HUDEP-2 (cell line): ENCODE results near the gene CMSS1.

Experiments used
- DNase-seq, 76 experiments: peaks; one replicate each; lab custom pipeline; 2025; ENCODE audit not compliant: unreplicated experiment in 76 of 76; lab: John Stamatoyannopoulos, UW

The CMSS1 gene

GRCh38 chr3:100010087-100010417 lies 192.4 kb downstream of the CMSS1 start:
- no peak for DNase-seq

GRCh38 chr3:100018806-100019205 lies 201.1 kb downstream of the CMSS1 start:
- DNase-seq = no peak

- no peak for DNase-seq
These were observed 202.1 kb downstream of the CMSS1 start for GRCh38 chr3:100019719-100020118.

- DNase-seq = no peak
These were observed 203.4 kb downstream of the CMSS1 start for GRCh38 chr3:100020876-100021644.

GRCh38 chr3:100022506-100022905 lies 204.8 kb downstream of the CMSS1 start:
- no peak for DNase-seq

GRCh38 chr3:100023150-100023549 lies 205.5 kb downstream of the CMSS1 start:
- DNase-seq = no peak

- no peak for DNase-seq
These were observed 205.9 kb downstream of the CMSS1 start for GRCh38 chr3:100023595-100023994.

- DNase-seq = no peak
These were observed 207.1 kb downstream of the CMSS1 start for GRCh38 chr3:100024520-100025303.

- DNase-seq = no peak
These were observed 209.7 kb downstream of the CMSS1 start for GRCh38 chr3:100027321-100027720.

GRCh38 chr3:100029052-100029451 lies 211.4 kb downstream of the CMSS1 start:
- DNase-seq = no peak

- peak in 24 of 76 experiments; percentile 4 to 72 (median 33) for DNase-seq
These were observed 212.0 kb downstream of the CMSS1 start for GRCh38 chr3:100029689-100030088.

- no peak for DNase-seq
These were observed 212.7 kb downstream of the CMSS1 start for GRCh38 chr3:100030346-100030745.

GRCh38 chr3:100030914-100031425 lies 213.3 kb downstream of the CMSS1 start:
- no peak for DNase-seq

- no peak for DNase-seq
These were observed 214.6 kb downstream of the CMSS1 start for GRCh38 chr3:100032243-100032642.

- DNase-seq = no peak
These were observed 215.5 kb downstream of the CMSS1 start for GRCh38 chr3:100033184-100033583.

- no peak for DNase-seq
These were observed 216.3 kb downstream of the CMSS1 start for GRCh38 chr3:100033903-100034471.

- DNase-seq = no peak
These were observed 221.4 kb downstream of the CMSS1 start for GRCh38 chr3:100039075-100039474.

- DNase-seq = no peak
These were observed 223.0 kb downstream of the CMSS1 start for GRCh38 chr3:100040451-100041225.

GRCh38 chr3:100041328-100041749 lies 223.7 kb downstream of the CMSS1 start:
- no peak for DNase-seq

- no peak for DNase-seq
These were observed 224.7 kb downstream of the CMSS1 start for GRCh38 chr3:100042166-100042981.
